SK-N-SH treated with all-trans-retinoic acid at 6 μM for 48 hours (cell line): ENCODE data around the gene TREX2.

Source experiments
- ARNTL ChIP-seq: fragments of 450-650 bp; formaldehyde crosslinking; IDR thresholded peaks from 2 replicates; pipeline ENCODE4 v1.5.0; 2020; ENCODE audit warnings: low read depth, mild to moderate bottlenecking, moderate library complexity, borderline replicate concordance
- BACH2 ChIP-seq: fragments of 250-450 bp; sonication (Bioruptor Pico); IDR thresholded peaks from 2 replicates; pipeline ENCODE4 v1.9.0; 2021; ENCODE audit warnings: mild to moderate bottlenecking, borderline replicate concordance
- SNAI2 ChIP-seq: fragments of 250-450 bp; sonication (Bioruptor Pico); IDR thresholded peaks from 2 replicates; pipeline ENCODE4 v1.5.0; 2020; ENCODE audit warnings: mild to moderate bottlenecking, moderate library complexity
- ZFP3 ChIP-seq: fragments of 250-450 bp; sonication (Bioruptor Pico); IDR thresholded peaks from 2 replicates; pipeline ENCODE4 v1.5.0; 2020; ENCODE audit warnings: mild to moderate bottlenecking, moderate library complexity
- ZFP30 ChIP-seq: fragments of 450-650 bp; formaldehyde crosslinking; IDR thresholded peaks from 2 replicates; pipeline ENCODE4 v1.5.0; 2022; ENCODE audit warnings: mild to moderate bottlenecking, moderate library complexity
- ZNF70 ChIP-seq: fragments of 450-650 bp; formaldehyde crosslinking; IDR thresholded peaks from 2 replicates; pipeline ENCODE4 v1.5.0; 2020; ENCODE audit warnings: mild to moderate bottlenecking, moderate library complexity
- ZNF8 ChIP-seq: fragments of 450-650 bp; formaldehyde crosslinking; IDR thresholded peaks from 2 replicates; pipeline ENCODE4 v1.5.0; 2020; ENCODE audit warnings: mild to moderate bottlenecking, moderate library complexity
- TF ChIP-seq, protein P1 (sequence below): fragments of 250-450 bp; sonication (Bioruptor Pico); IDR thresholded peaks from 2 replicates; pipeline ENCODE4 v1.8.0; 2021; ENCODE audit warnings: low read depth, mild to moderate bottlenecking, moderate library complexity, borderline replicate concordance
- TF ChIP-seq, protein P2 (sequence below): fragments of 250-450 bp; sonication (Bioruptor Pico); IDR thresholded peaks from 2 replicates; pipeline ENCODE4 v1.8.0; 2020; ENCODE audit warnings: mild to moderate bottlenecking, moderate library complexity, borderline replicate concordance

DNA sequence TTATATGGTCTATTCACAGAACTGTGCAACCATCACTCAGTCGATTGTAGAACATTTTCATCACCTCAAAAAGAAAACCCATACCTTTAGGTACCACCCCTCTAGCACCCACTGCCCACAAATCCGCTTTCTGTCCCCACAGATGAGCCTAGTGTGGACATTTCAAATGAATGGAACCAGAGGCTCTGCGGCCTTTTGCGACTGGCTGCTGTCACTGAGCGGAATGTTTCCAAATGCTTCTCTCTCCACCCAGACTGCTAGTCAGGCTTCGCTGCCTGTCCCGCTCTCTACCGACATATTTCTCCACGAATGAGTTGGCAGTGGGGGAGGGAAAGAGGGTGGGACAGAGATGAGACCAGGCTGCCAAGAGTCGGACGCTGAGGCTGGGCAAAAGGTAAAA lies 47.2 kb upstream of the TREX2 start:
- no peak for TF ChIP-seq ZFP3 (CRISPR knock-in tag)
- TF ChIP-seq, protein P1, sequence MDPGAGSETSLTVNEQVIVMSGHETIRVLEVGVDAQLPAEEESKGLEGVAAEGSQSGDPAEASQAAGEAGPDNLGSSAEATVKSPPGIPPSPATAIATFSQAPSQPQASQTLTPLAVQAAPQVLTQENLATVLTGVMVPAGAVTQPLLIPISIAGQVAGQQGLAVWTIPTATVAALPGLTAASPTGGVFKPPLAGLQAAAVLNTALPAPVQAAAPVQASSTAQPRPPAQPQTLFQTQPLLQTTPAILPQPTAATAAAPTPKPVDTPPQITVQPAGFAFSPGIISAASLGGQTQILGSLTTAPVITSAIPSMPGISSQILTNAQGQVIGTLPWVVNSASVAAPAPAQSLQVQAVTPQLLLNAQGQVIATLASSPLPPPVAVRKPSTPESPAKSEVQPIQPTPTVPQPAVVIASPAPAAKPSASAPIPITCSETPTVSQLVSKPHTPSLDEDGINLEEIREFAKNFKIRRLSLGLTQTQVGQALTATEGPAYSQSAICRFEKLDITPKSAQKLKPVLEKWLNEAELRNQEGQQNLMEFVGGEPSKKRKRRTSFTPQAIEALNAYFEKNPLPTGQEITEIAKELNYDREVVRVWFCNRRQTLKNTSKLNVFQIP (CRISPR knock-in tag), result no peak
- no peak for TF ChIP-seq BACH2
- no peak for TF ChIP-seq ZNF8 (CRISPR knock-in tag)
- no peak for TF ChIP-seq ZFP30 (CRISPR knock-in tag)
- 0 out of 2 replicates have a peak, but pooled peaks have one; percentile 25 for TF ChIP-seq ZNF70 (CRISPR knock-in tag)
- TF ChIP-seq ARNTL, result no peak
- TF ChIP-seq, protein P2, sequence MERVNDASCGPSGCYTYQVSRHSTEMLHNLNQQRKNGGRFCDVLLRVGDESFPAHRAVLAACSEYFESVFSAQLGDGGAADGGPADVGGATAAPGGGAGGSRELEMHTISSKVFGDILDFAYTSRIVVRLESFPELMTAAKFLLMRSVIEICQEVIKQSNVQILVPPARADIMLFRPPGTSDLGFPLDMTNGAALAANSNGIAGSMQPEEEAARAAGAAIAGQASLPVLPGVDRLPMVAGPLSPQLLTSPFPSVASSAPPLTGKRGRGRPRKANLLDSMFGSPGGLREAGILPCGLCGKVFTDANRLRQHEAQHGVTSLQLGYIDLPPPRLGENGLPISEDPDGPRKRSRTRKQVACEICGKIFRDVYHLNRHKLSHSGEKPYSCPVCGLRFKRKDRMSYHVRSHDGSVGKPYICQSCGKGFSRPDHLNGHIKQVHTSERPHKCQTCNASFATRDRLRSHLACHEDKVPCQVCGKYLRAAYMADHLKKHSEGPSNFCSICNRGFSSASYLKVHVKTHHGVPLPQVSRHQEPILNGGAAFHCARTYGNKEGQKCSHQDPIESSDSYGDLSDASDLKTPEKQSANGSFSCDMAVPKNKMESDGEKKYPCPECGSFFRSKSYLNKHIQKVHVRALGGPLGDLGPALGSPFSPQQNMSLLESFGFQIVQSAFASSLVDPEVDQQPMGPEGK (CRISPR knock-in tag), result no peak
- no peak for TF ChIP-seq SNAI2 (CRISPR knock-in tag)
